Activated naive CD4-positive, alpha-beta T cell treated with anti-CD3 and anti-CD28 coated beads, Interleukin-2, amount 50 U/mL, for 24 hours (primary cell): ENCODE results near the gene SZT2.
A peak's percentile ranks its signal among the peaks of the same experiment; 100 is the strongest.
"Not testable (repeated sequence)": the region's sequence is repeated elsewhere in the genome, so short reads cannot be mapped to it uniquely, and the experiment has no call there.

Source experiments
- H3K27ac Mint-ChIP-seq: one replicate; pipeline ENCODE4 v1.8.0; 2021; ENCODE audit warnings: mild to moderate bottlenecking, mixed read lengths
- H3K27me3 Mint-ChIP-seq: one replicate; pipeline ENCODE4 v1.8.0; 2021; ENCODE audit warnings: mixed read lengths
- H3K36me3 Mint-ChIP-seq: one replicate; pipeline ENCODE4 v1.8.0; 2021; ENCODE audit warnings: mixed read lengths
- H3K4me1 Mint-ChIP-seq: one replicate; pipeline ENCODE4 v1.8.0; 2021; ENCODE audit warnings: mixed read lengths
- H3K4me3 Mint-ChIP-seq: one replicate; pipeline ENCODE4 v1.8.0; 2021; ENCODE audit warnings: mild to moderate bottlenecking, mixed read lengths
- H3K9me3 Mint-ChIP-seq: one replicate; pipeline ENCODE4 v1.8.0; 2021; ENCODE audit warnings: mixed read lengths

The SZT2 gene

DNA sequence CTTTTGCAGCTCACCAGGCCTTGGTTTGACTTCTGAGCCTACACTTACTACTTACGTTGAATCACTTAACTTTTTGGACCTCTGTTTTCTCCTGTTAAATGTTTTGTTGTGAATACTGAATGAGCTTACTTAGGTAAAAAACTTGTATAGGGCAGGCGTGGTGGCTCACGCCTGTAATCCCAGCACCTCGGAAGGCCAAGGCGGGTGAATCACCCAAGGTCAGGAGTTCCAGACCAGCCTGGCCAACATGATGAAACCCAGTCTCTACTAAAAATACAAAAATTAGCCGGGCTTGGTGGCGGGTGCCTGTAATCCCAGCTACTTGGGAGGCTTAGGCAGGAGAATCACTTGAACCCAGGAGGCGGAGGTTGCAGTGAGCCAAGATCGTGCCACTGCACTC lies 10.7 kb downstream of the SZT2 start:
- Mint-ChIP-seq H3K4me1 (peaks cover 37% of the 10 kb centered on the region), H3K36me3 (peaks cover 12% of the 10 kb centered on the region)
- not testable (repeated sequence) for H3K9me3 Mint-ChIP-seq, H3K4me3 Mint-ChIP-seq, H3K27ac Mint-ChIP-seq, H3K27me3 Mint-ChIP-seq

DNA sequence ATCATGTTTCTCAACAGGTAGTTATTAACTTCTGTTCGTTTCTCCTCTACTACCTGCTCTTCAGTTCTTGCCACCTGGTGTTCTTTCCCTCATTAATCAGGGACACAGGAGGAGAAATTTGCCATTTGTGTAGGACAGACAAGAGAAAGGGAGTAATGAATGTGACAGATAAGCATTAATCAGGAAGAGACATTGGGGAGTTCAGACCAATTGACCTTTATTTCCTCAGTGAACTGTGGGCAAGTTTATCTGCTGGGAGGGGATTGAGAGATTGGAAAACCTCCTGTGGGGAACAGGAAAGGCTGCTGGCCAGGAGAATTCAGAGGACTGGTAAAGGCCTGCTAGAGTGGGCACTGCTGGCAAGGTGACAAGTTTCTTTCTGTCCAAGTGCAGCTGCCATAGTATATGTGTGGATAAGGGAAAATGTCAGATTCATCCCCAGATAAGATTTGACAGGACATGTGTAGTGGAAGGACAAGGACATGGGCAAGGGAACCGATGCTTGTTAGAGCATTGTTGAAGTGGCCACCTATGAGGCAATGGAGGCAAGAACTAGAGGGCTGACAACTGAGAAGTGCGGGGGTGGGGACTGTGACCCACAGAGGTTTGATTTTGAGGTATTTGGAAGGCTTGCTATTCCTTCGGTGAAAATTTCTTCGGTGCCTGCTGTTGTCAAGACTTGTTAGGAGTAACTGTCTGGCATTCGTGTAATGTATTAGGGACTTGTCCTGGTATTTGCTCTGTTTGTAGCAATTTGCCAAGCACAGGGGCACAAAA lies 12.6 kb downstream of the SZT2 start:
- H3K4me1 Mint-ChIP-seq, result peaks cover 23% of the 10 kb centered on the region
- H3K27ac Mint-ChIP-seq, result no peak overlapping the region
- H3K36me3 Mint-ChIP-seq, result peaks cover 16% of the 10 kb centered on the region
- H3K9me3 Mint-ChIP-seq, result no peaks in the 10 kb centered on the region
- H3K4me3 Mint-ChIP-seq, result no peak overlapping the region
- no peaks in the 10 kb centered on the region for H3K27me3 Mint-ChIP-seq

DNA sequence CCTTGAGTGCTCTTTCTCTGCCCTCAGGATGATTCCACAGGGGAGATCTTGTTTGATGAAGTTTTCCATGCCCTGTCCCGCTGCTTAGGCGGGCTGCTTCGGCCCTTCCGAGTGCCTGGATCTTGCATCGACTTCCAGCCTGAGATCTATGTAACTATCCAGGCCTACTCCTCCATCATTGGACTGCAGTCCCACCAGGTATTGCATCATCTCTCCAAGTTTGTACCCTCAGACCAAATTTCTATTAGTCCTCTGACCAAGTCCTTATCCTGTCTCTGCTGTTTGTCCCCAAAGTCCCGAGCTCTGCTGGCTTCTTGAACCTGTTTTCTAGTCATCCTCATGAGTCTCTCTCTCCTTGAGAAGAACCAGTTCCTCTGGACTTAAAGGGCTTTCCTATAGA lies 14.7 kb downstream of the SZT2 start:
- peaks cover 16% of the 10 kb centered on the region for H3K4me1 Mint-ChIP-seq
- peaks cover 21% of the 10 kb centered on the region for H3K36me3 Mint-ChIP-seq
- no peaks in the 10 kb centered on the region for H3K27me3 Mint-ChIP-seq
- H3K9me3 Mint-ChIP-seq, result no peaks in the 10 kb centered on the region
- no peak overlapping the region for H3K4me3 Mint-ChIP-seq
- H3K27ac Mint-ChIP-seq, result peak overlapping the region; percentile 68

DNA sequence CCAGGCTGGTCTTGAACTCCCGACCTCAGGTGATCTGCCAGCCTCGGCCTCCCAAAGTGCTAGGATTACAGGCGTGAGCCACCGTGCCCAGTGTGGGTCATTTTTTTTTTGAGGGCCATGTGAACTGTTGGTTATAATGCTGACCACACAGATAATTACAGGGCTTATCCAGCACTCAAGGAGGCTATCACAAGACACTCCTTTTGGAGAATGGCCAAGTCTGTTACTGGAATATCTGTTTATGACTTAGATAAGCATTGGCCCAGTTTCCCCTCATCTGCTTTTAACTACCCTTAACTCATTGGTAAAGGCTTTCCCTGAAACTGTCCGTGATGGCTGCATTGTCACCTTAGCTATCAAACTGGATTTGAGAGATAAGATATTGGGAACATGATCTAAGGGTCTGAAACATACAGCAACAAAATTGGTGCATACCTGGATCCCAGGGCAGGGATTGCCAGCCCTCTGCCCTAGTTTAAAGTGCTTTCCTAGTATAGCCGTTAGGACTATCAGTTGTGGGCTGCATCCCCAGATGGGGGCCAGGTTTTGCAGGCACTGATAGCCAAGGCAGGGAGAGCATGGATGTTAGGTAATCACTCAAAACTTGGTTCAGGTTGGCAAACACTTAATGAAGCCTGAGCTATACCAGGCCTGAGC lies 15.6 kb downstream of the SZT2 start:
- H3K36me3 Mint-ChIP-seq, result peaks cover 23% of the 10 kb centered on the region
- H3K4me3 Mint-ChIP-seq, result no peak overlapping the region
- H3K4me1 Mint-ChIP-seq, result peaks cover 14% of the 10 kb centered on the region
- no peaks in the 10 kb centered on the region for H3K27me3 Mint-ChIP-seq
- H3K9me3 Mint-ChIP-seq, result no peaks in the 10 kb centered on the region
- no peak overlapping the region for H3K27ac Mint-ChIP-seq

DNA sequence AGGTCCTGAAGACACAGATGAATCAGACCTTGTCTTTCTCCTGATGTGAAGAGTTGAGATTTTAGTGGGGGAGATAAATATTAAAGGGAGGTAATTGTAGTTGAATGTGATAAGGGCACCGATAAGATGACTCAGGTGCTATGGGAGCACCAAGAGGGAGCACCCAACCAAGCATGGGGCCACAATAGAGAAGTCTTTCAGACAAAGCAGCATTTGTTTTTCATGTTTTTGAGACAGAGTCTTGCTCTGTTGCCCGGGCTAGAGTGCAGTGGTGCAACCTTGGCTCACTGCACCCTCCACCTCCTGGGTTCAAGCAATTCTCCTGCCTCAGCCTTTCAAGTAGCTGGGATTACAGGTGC lies 16.2 kb downstream of the SZT2 start:
- no peak overlapping the region for H3K27ac Mint-ChIP-seq
- peaks cover 13% of the 10 kb centered on the region for H3K4me1 Mint-ChIP-seq
- no peak overlapping the region for H3K4me3 Mint-ChIP-seq
- peaks cover 23% of the 10 kb centered on the region for H3K36me3 Mint-ChIP-seq
- H3K9me3 Mint-ChIP-seq, result no peaks in the 10 kb centered on the region
- no peaks in the 10 kb centered on the region for H3K27me3 Mint-ChIP-seq

DNA sequence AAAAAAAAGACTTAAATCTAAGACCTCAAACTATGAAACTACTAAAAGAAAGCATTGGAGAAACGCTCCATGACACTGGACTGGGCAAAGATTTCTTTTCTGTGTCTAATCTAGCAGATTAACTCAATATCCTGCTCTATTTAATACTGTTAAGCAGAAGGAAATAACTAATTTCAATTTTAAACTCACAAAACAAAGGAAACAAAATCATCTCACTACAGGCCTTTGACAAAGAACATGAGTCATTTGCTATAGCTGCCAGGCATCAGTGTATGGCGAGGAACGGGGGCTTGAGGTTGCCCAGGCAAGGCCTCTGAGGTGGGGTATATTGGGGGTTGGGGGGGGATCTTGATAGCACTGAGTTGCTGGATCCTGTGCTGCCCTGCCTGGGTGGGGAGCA lies 20.9 kb downstream of the SZT2 start:
- Mint-ChIP-seq H3K36me3 (peaks cover 17% of the 10 kb centered on the region), H3K9me3 (no peaks in the 10 kb centered on the region), H3K4me3 (no peak overlapping the region), H3K4me1 (no peaks in the 10 kb centered on the region), H3K27me3 (no peaks in the 10 kb centered on the region), H3K27ac (no peak overlapping the region)

DNA sequence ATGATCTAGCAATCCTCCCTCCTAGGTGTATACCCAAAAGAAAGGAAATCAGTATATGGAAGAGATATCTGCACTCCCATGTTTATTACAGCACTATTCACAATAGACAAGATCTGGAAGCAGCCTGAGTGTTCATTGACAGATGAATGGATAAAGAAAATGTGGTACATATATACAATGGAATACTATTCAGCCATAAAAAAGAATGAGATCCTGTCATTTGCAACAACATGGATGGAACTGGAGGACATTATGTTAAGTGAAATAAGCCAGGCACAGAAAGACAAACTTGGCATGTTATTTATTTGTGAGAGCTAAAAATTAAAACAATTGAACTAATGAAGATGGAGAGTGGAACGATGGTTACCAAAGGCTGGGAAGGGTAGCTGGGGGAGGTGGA lies 23.7 kb downstream of the SZT2 start:
- not testable (repeated sequence) for H3K9me3 Mint-ChIP-seq, H3K36me3 Mint-ChIP-seq, H3K4me3 Mint-ChIP-seq, H3K4me1 Mint-ChIP-seq, H3K27ac Mint-ChIP-seq, H3K27me3 Mint-ChIP-seq

DNA sequence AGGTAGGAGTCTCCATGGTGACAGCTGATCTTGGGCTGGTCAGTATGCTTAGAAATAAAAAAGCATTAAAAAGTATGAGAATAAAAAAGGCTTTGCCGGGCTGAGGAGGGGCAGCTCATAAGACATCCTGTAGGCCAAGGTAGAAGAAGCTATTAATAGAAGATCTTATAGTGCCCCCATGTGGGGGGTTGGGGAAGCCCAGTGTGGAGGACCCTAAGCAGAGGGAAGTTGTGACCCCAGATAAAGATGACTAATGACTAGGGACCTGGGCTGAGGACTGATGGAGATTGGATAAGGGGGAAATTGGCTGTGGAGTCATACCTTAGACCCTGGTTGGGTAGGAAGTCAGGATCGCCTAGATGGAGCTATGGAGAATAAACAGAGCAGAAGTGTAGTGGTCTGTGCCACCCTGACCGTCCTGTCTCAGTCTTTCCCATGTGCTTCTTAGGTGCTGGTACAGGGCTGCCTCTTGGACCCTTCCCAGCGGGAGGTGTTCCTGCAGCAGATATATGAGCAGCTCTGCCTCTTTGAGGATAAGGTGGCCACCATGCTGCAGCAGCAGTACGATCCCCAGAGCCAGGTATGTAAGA lies 25.0 kb downstream of the SZT2 start:
- Mint-ChIP-seq H3K27ac (no peak overlapping the region), H3K27me3 (no peaks in the 10 kb centered on the region), H3K4me3 (no peak overlapping the region), H3K4me1 (no peaks in the 10 kb centered on the region), H3K36me3 (peaks cover 2% of the 10 kb centered on the region), H3K9me3 (no peaks in the 10 kb centered on the region)

DNA sequence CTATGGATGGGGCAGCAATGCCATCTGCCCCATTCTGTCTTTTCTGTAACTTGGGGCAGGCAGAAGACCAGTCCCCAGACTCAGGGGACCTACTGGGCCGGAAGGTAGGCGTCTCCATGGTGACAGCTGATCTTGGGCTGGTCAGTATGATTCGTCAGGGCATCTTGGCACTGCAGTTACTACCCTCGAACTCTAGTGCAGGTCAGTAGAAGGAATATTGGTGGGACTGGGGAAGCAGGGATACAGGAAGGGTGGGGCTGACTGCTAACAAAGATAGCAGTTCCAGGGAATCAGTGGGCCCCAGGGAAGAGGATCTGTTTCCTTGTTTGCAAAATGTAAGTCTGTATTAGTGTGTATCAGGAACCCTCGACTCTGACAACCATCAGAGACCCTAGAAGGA lies 26.2 kb downstream of the SZT2 start:
- H3K27me3 Mint-ChIP-seq, result no peaks in the 10 kb centered on the region
- peaks cover 3% of the 10 kb centered on the region for H3K36me3 Mint-ChIP-seq
- no peaks in the 10 kb centered on the region for H3K9me3 Mint-ChIP-seq

DNA sequence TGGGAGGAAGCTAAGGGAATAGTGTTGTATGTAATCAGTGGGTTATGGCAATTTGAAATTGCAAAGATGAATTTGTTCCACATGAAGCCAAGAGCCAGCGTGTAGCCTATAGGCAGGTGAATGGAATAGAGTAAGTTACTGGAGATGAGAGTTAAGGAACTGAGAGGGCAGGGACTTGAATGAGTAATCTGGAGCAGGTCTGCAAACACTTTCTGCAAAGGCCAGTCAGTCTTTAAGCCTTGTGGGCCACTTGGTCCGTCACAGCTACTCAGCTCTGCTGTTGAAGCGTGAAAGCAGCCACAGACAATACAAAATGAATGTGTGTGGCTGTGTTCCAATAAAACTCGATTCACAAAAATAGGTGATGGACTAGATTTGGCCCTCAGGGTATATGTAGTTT lies 29.2 kb downstream of the SZT2 start:
- peaks cover 6% of the 10 kb centered on the region for H3K4me1 Mint-ChIP-seq
- H3K9me3 Mint-ChIP-seq, result no peaks in the 10 kb centered on the region
- peaks cover 9% of the 10 kb centered on the region for H3K36me3 Mint-ChIP-seq
- H3K4me3 Mint-ChIP-seq, result no peak overlapping the region
- no peak overlapping the region for H3K27ac Mint-ChIP-seq
- no peaks in the 10 kb centered on the region for H3K27me3 Mint-ChIP-seq

More for the DNA sequence above, 26.2 kb downstream of the SZT2 start:
- H3K27ac Mint-ChIP-seq, result no peak overlapping the region
- no peaks in the 10 kb centered on the region for H3K4me1 Mint-ChIP-seq
- no peak overlapping the region for H3K4me3 Mint-ChIP-seq

DNA sequence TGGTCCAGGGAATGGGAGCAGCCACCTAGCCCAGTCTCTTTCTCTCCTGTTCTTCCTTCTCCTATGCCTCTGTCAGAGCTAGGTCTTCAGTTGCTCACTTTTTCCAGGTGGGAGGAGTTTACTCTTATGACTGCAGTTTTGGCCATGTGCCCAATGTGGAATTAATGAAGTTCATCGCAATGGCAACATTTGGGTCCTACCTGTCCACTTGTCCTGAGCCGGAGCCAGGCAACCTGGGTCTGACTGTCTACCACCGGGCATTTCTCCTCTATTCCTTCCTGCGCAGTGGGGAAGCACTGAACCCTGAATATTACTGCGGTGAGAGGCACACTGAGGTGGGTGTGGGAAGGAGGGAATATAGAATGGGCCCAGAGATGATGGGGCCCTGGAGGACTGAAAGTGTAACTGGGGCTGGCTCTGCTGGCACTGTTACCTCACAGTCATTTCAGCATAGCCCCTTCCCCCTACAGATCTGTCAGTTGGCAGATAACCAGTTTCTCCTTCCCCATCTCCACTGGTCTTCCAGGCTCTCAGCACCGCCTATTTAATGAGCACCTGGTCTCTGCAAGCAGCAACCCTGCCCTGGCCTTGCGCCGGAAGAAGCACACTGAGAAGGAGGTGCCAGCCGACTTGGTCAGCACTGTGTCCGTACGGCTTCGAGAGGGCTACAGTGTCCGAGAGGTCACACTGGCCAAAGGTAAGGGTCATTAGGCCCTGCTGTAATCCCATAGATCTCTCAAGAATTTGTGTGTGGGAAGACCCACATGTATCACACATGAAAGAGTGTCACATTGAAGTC lies 30.1 kb downstream of the SZT2 start:
- Mint-ChIP-seq H3K4me3 (no peak overlapping the region), H3K36me3 (peaks cover 9% of the 10 kb centered on the region), H3K4me1 (peaks cover 6% of the 10 kb centered on the region), H3K9me3 (no peaks in the 10 kb centered on the region), H3K27ac (no peak overlapping the region), H3K27me3 (no peaks in the 10 kb centered on the region)

DNA sequence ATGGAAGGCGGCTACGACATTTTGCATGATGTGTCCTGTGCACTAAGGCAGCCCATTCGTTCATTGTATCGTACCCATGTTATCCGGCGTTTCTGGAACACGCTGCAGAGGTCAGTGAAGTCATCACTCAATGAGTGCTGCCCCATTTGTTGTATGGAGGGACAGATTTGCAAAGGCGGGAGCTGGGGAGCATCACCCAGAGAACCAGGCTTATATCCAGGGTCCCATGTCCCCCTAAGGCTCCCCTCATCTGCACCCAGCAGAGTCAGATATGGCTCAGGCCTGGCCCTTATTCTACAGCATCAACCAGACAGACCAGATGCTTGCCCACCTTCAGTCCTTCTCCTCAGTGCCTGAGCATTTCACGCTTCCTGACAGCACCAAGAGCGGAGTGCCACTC lies 31.2 kb downstream of the SZT2 start:
- H3K4me3 Mint-ChIP-seq, result no peak overlapping the region
- no peaks in the 10 kb centered on the region for H3K9me3 Mint-ChIP-seq
- H3K27ac Mint-ChIP-seq, result no peak overlapping the region
- H3K27me3 Mint-ChIP-seq, result no peaks in the 10 kb centered on the region
- peaks cover 6% of the 10 kb centered on the region for H3K4me1 Mint-ChIP-seq
- H3K36me3 Mint-ChIP-seq, result peaks cover 8% of the 10 kb centered on the region

DNA sequence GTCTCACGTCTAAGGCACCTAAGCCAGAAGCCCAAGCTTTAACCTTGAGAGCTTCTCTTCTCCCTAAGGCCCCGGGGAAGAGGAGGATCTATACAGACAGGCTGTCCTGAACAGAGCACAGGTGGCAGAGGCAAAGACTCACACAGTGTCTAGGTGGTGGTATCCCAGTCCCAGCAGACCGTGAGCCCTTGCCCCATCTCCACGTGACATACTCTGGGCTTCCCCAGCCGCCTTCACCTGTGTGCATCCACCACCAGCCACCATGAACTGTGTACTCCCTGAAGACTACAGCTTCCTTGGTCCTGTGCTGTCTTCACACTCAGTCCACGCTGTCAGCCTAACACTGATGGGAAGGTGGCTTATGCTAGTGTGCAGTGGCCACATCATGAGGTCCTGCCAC lies 31.7 kb downstream of the SZT2 start:
- peaks cover 8% of the 10 kb centered on the region for H3K36me3 Mint-ChIP-seq
- H3K9me3 Mint-ChIP-seq, result no peaks in the 10 kb centered on the region
- H3K27ac Mint-ChIP-seq, result no peak overlapping the region
- H3K4me1 Mint-ChIP-seq, result peaks cover 6% of the 10 kb centered on the region
- no peak overlapping the region for H3K4me3 Mint-ChIP-seq
- H3K27me3 Mint-ChIP-seq, result no peaks in the 10 kb centered on the region

DNA sequence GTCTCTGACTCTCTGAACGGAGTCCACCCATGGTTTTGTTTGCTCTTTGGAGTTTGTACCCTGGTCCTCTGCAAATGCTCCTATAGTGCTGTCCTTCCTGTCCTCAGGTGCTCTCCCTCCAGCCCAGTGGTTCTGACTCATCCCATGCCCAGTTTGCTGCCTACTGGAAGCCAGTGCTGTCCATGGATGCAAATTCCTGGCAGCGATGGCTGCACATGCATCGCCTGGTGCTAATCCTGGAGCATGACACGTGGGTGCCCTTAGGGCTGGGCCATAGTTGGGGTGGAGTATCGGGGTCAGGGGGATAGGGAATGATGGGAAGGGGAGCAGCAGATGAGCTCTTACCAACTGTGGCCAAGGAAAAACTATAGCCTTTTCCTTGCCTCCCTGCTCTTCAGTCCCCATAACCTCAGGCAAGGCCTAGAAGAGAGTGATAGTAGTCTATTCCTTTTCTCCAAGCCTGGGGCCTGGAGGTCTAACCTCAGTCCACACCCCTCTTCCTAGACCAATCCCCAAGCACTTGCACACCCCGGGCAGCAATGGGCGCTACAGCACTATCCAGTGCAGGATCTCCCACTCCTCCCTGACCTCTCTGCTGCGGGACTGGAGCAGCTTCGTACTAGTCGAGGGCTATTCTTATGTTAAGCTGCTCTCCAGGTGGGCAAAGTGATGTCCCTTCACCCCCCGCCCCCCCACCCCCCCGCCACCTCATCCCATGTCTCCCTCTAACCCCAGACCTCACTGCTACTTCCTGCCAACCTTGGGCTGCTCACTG lies 32.5 kb downstream of the SZT2 start:
- peak overlapping the region; percentile 85 for H3K27ac Mint-ChIP-seq
- H3K27me3 Mint-ChIP-seq, result no peaks in the 10 kb centered on the region
- H3K4me1 Mint-ChIP-seq, result peaks cover 6% of the 10 kb centered on the region
- no peak overlapping the region for H3K4me3 Mint-ChIP-seq
- H3K36me3 Mint-ChIP-seq, result peaks cover 9% of the 10 kb centered on the region
- H3K9me3 Mint-ChIP-seq, result no peaks in the 10 kb centered on the region

DNA sequence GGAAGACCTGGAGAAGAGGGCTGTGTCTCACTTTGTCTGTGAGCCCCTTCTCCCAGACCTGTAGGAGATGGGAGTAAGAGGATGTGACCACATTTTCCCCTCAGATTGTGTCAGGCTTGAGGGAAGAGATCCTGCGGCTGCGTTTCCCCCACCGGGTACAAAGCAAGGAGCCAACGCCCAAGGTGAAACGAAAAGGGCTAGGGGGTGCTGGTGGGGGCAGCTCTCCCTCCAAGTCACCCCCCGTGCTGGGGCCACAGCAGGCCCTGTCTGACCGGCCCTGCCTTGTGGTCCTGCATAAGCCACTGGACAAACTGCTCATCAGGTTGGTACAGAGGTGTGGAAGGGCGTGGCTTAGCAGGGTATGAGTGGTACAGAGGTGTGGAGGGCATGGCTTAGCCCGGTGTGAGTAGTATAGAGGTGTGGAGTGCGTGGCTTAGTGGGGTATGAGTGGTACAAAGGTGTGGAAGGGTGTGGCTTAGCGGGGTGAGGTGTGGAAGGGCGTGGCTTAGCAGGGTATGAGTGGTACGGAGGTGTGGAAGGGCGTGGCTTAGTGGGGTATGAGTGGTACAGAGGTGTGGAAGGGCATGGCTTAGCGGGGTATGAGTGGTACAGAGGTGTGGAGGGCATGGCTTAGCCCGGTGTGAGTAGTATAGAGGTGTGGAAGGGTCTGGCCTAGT lies 33.4 kb downstream of the SZT2 start:
- H3K4me3 Mint-ChIP-seq, result no peak overlapping the region
- no peaks in the 10 kb centered on the region for H3K27me3 Mint-ChIP-seq
- H3K36me3 Mint-ChIP-seq, result peaks cover 10% of the 10 kb centered on the region
- H3K9me3 Mint-ChIP-seq, result no peaks in the 10 kb centered on the region
- H3K27ac Mint-ChIP-seq, result peak overlapping the region; percentile 65
- peaks cover 6% of the 10 kb centered on the region for H3K4me1 Mint-ChIP-seq
